Measurements from ENCODE around the gene MRNIP. TPM values are rescaled to one million over a fixed set of nuclear protein-coding genes. Genes with fewer than 3 reads are reported as not detected.

Gene MRNIP
- total RNA-seq, 4 donors from 2014 or later, result 15.3 to 26.8 (median 17.7) TPM

- no peak for DNase-seq (ENCODE audit: low spot score)
- TF ChIP-seq, protein P1, sequence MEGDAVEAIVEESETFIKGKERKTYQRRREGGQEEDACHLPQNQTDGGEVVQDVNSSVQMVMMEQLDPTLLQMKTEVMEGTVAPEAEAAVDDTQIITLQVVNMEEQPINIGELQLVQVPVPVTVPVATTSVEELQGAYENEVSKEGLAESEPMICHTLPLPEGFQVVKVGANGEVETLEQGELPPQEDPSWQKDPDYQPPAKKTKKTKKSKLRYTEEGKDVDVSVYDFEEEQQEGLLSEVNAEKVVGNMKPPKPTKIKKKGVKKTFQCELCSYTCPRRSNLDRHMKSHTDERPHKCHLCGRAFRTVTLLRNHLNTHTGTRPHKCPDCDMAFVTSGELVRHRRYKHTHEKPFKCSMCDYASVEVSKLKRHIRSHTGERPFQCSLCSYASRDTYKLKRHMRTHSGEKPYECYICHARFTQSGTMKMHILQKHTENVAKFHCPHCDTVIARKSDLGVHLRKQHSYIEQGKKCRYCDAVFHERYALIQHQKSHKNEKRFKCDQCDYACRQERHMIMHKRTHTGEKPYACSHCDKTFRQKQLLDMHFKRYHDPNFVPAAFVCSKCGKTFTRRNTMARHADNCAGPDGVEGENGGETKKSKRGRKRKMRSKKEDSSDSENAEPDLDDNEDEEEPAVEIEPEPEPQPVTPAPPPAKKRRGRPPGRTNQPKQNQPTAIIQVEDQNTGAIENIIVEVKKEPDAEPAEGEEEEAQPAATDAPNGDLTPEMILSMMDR (IDR thresholded peaks at IDR 0.05), result no peak
- no peak for ATAC-seq (ENCODE audit: low FRiP score)
These were observed 35.6 kb upstream of the MRNIP start for GRCh38 chr5:179893958-179894895.

DNA sequence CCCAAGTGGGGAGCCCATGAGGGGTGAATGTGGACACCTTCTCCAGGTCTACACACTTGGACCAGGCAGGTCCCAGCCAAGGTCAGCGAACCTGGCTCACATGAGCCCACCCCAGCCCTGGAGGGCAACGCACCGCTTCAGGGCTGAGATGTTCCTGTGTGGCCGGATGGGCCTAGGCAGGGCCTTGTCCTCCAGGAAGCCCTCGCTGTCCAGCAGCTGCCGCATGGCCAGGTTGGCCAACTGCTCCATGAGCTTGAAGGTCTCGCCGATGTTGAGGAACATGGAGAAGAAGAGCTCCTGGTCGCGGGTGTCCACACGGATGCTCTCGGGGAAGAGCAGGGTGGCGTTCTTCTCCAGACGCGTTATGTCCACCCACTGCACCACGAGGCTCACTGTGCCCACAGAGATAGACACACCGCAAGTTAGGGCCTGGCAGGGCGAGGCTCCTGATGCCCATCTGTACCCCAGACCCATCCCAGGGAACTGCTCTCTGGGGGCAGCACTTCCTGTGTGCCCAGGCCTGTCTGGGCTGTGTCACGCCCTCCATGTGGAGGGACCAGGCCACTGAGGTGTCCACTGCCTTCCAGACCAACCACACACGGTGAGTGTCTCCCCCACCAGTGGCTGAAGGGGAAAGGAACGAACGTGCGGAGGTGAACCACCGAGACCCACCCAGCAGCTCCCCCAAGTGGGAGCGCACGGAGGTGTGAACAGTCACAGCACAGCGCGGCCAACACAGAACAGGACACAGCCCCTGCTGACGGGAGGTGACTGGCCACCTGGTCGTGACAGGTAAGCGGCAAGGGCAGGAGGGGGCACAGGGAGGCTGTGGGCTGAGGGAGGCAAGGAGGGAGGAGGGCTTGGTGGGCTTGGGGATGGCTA, 34.7 kb upstream of the MRNIP start:
- DNase-seq (ENCODE audit: low spot score) (no peak), ATAC-seq (ENCODE audit: low FRiP score) (no peak)
- TF ChIP-seq, protein P1 (IDR thresholded peaks at IDR 0.05), result no peak

- TF ChIP-seq, protein P1 (IDR thresholded peaks at IDR 0.05), result no peak
- ATAC-seq (ENCODE audit: low FRiP score) (no peak), DNase-seq (ENCODE audit: low spot score) (no peak)
These were observed 33.6 kb upstream of the MRNIP start for GRCh38 chr5:179892255-179892654.

DNA sequence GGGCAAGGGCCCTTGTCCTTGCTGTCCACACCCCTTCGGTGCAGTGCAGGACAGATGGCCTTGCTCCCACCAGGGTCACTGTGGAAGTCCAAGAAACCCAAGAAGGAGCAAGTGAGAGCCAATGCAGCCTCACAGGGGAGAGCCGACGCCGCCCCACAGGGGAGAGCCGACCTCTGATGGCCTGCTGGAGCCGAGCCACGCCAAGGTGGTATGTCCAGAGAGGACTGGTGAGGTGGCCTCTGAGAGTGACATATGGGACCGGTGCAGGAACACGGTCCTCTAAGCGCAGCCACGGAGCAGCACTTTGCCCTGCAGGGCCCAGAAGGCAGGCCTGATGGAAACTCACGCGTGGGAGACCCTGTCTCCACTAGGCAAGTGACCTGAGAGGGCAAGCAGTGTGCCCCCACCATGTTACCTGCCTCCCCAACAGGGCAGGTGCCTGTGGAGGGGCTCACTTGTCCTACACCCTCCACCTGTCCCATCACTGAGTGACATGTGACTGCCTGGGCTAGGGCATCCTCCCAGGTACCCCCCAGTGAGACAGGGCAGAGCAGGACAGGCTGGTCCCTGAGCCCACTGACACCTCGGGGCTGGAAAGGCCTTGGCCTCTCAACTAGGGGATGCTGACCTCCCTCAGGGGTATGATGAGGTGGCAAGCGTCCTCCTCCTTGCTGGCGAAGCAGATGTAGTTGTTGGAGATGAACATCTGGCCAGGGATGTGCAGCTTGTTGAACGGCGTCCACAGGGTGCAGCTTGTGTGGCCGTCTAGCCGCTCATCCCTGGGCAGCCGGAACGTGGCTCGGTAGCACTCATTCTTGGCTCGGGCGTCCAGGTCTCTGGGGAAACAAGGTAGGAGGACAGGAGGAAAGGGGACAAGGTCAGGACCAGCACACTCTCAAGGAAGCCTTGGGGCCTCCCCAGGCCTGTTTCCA, 32.4 kb upstream of the MRNIP start:
- DNase-seq (ENCODE audit: low spot score), result no peak
- ATAC-seq (ENCODE audit: low FRiP score), result no peak
- TF ChIP-seq, protein P1 (IDR thresholded peaks at IDR 0.05), result no peak

DNA sequence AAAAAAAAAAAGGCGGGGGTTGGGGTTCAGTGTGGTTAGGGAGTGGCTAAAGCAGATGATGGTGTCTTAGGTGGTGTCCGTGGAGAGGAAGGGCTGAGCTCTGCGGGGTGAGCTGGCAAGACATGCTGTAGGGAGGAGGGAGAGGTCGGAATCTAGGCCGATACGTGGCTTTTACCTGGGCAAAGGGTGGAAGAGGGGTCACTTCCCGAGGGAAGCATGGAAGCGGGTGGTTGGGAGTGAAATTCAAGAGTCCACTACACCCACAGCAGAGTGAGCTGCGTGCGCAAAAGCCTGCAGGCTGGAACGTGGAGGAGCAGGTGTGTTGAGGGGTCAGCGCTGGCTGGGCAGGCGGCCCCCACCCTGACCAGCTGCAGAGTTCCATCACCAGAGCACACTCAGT, 31.3 kb upstream of the MRNIP start:
- TF ChIP-seq, protein P1 (IDR thresholded peaks at IDR 0.05), result no peak
- DNase-seq (ENCODE audit: low spot score) (no peak), ATAC-seq (ENCODE audit: low FRiP score) (no peak)

DNA sequence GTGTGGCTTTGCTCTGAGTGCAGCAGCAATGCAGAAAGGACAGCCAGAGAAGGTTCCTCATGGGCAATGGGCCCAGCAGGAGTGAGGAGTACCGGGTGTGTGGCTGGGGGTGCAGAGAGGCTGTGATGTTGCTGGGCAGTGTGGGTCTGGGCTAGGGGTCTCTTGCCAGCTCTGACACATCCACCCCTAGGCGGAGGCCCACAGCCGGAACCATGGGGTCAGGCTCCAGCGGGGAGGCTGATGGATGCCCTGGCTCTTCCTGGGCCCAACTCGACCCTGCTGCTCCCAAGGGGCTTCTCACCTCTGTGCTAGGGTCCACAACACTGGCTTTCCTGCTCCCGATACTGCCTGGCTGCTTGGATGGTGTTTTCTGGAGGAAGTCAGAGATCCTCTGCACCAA, 29.2 kb upstream of the MRNIP start:
- TF ChIP-seq, protein P1 (IDR thresholded peaks at IDR 0.05), result no peak
- ATAC-seq (ENCODE audit: low FRiP score) (no peak), DNase-seq (ENCODE audit: low spot score) (no peak)

All from omental fat pad (tissue), 4 donors.